Neural progenitor cell (in vitro differentiated cells): ENCODE measurements around the gene TSPEAR. TPM values are rescaled to one million over a fixed set of nuclear protein-coding genes. Genes with fewer than 3 reads are reported as not detected.

Source experiments
- DNase-seq: peaks from one replicate; pipeline ENCODE4 v3.0.0-alpha.2; 2016; ENCODE audit warnings: low spot score
- H2AFZ ChIP-seq: fragments of 200-600 bp; sonication (generic); replicated peaks from 2 replicates; pipeline ENCODE4 v1.6.1; 2016; ENCODE audit warnings: antibody characterized with exemption
- H3F3A ChIP-seq: fragments of 200-600 bp; sonication (generic); 2 replicates; pipeline ENCODE4 v1.6.1; 2016; ENCODE audit warnings: antibody characterized with exemption, low read depth
- H3K27ac ChIP-seq: fragments of 200-600 bp; sonication (generic); 2 replicates; pipeline ENCODE4 v1.5.1; 2016; ENCODE audit warnings: mild to moderate bottlenecking
- H3K27me3 ChIP-seq: fragments of 200-600 bp; sonication (generic); 2 replicates; pipeline ENCODE4 v1.6.1; 2016; ENCODE audit warnings: mild to moderate bottlenecking, moderate library complexity
- H3K36me3 ChIP-seq: fragments of 200-600 bp; sonication (generic); 2 replicates; pipeline ENCODE4 v1.5.1; 2016
- H3K4me1 ChIP-seq: fragments of 200-600 bp; sonication (generic); 2 replicates; pipeline ENCODE4 v1.6.1; 2016; ENCODE audit warnings: mixed run types
- H3K4me2 ChIP-seq: fragments of 200-600 bp; sonication (generic); 2 replicates; pipeline ENCODE4 v1.6.1; 2016
- H3K4me3 ChIP-seq: fragments of 200-600 bp; sonication (generic); 2 replicates; pipeline ENCODE4 v1.5.1; 2016
- H3K79me2 ChIP-seq: fragments of 200-600 bp; sonication (generic); 2 replicates; pipeline ENCODE4 v1.6.1; 2016; ENCODE audit warnings: low read depth
- H3K9ac ChIP-seq: fragments of 200-600 bp; sonication (generic); 2 replicates; pipeline ENCODE4 v1.6.1; 2016
- H3K9me3 ChIP-seq: fragments of 200-600 bp; sonication (generic); 2 replicates; pipeline ENCODE4 v1.5.1; 2016; ENCODE audit warnings: low read depth
- H4K20me1 ChIP-seq: fragments of 200-600 bp; sonication (generic); 2 replicates; pipeline ENCODE4 v1.6.1; 2016; ENCODE audit warnings: low read depth
- H3K27ac Mint-ChIP-seq: 3 replicates; pipeline ENCODE4 v1.8.0; 2021; ENCODE audit warnings: mixed read lengths
- H3K27me3 Mint-ChIP-seq: 2 replicates; pipeline ENCODE4 v1.8.0; 2022; ENCODE audit warnings: low read depth, mild to moderate bottlenecking, inconsistent platforms, moderate library complexity, mixed read lengths; ENCODE audit not compliant: insufficient read depth
- H3K36me3 Mint-ChIP-seq: 3 replicates; pipeline ENCODE4 v1.8.0; 2021; ENCODE audit warnings: mixed read lengths
- H3K4me1 Mint-ChIP-seq: 3 replicates; pipeline ENCODE4 v1.8.0; 2021; ENCODE audit warnings: mixed read lengths
- H3K4me3 Mint-ChIP-seq: 3 replicates; pipeline ENCODE4 v1.8.0; 2021; ENCODE audit warnings: mild to moderate bottlenecking, moderate library complexity, mixed read lengths
- H3K9me3 Mint-ChIP-seq: 3 replicates; pipeline ENCODE4 v1.8.0; 2020; ENCODE audit warnings: mixed read lengths
- CTCF ChIP-seq: fragments of 200-600 bp; sonication (generic); IDR thresholded peaks from 2 replicates; pipeline ENCODE4 v1.5.1; 2017; ENCODE audit warnings: antibody characterized with exemption, mild to moderate bottlenecking
- EZH2 ChIP-seq: fragments of 200-600 bp; sonication (generic); IDR thresholded peaks from 2 replicates; pipeline ENCODE4 v1.6.1; 2017; ENCODE audit warnings: antibody characterized with exemption, mild to moderate bottlenecking, moderate library complexity
- EZH2phosphoT487 ChIP-seq: fragments of 200-600 bp; sonication (generic); IDR thresholded peaks from 2 replicates; pipeline ENCODE4 v1.6.1; 2017; ENCODE audit warnings: antibody characterized with exemption
- total RNA-seq: library from RNA; depleted of rRNA; stranded (reverse); fragments of >200 nt; gene quantifications from 2 replicates; pipeline ENCODE4 v1.2.3, GENCODE V29; 2015; ENCODE audit warnings: low replicate concordance

The TSPEAR gene
- total RNA-seq, 1 donor from 2014 or later, result not detected

- no peaks in the 10 kb centered on the region for H3K27me3 ChIP-seq
- Mint-ChIP-seq H3K27me3 (peaks cover 5% of the 10 kb centered on the region), H3K36me3 (peaks cover 2% of the 10 kb centered on the region), H3K4me3 (peak overlapping the region; percentile 83), H3K27ac (no peak overlapping the region), H3K4me1 (peaks cover 4% of the 10 kb centered on the region), H3K9me3 (peaks cover 9% of the 10 kb centered on the region)
- peak overlapping the region; percentile 43 for H3K4me3 ChIP-seq
- no peaks in the 10 kb centered on the region for H3K4me1 ChIP-seq
- TF ChIP-seq EZH2phosphoT487, result no peak
- no peak for TF ChIP-seq EZH2
- no peak for TF ChIP-seq CTCF
- H3F3A ChIP-seq, result no peaks in the 10 kb centered on the region
- peaks cover 5% of the 10 kb centered on the region for H3K9me3 ChIP-seq
- no peak overlapping the region for H3K9ac ChIP-seq
- peaks cover 9% of the 10 kb centered on the region for H3K79me2 ChIP-seq
- H2AFZ ChIP-seq, result no peak overlapping the region
- no peaks in the 10 kb centered on the region for H4K20me1 ChIP-seq
- DNase-seq, result no peak
- H3K4me2 ChIP-seq, result peak overlapping the region; percentile 71
- no peaks in the 10 kb centered on the region for H3K36me3 ChIP-seq
- H3K27ac ChIP-seq, result no peak overlapping the region
These were observed 225.1 kb downstream of the TSPEAR start for GRCh38 chr21:44486302-44486701.

DNA sequence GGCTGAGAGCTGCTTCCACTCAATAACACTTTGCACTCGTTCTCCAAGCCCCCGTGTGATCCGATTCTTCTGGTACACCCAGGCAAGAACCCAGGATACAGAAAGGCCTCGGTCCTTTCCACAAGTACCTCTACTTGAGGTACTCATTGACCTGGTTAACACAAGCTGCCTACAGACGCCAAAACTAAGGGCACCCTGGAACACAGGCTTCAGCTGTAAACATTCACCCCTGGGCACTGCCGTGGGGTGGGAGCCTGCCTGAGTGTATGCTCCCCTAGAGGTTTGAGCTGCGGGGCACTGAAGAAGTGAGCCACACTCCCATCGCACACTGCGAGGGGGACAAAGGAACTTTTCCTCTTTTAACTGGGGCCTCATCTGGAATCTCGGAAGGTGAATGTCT, 225.6 kb downstream of the TSPEAR start:
- peaks cover 9% of the 10 kb centered on the region for H3K79me2 ChIP-seq
- no peak overlapping the region for H3K27ac ChIP-seq
- H3K4me1 ChIP-seq, result no peaks in the 10 kb centered on the region
- no peaks in the 10 kb centered on the region for H4K20me1 ChIP-seq
- no peak overlapping the region for H3K9ac ChIP-seq
- peaks cover 5% of the 10 kb centered on the region for H3K9me3 ChIP-seq
- H3K9me3 Mint-ChIP-seq, result peaks cover 9% of the 10 kb centered on the region
- H3K27me3 ChIP-seq, result no peaks in the 10 kb centered on the region
- peak overlapping the region; percentile 43 for H3K4me3 ChIP-seq
- H3K4me1 Mint-ChIP-seq, result peaks cover 4% of the 10 kb centered on the region
- H3K4me3 Mint-ChIP-seq, result peak overlapping the region; percentile 83
- DNase-seq, result no peak
- no peaks in the 10 kb centered on the region for H3F3A ChIP-seq
- peak overlapping the region; percentile 60 for H3K27ac Mint-ChIP-seq
- H3K36me3 ChIP-seq, result no peaks in the 10 kb centered on the region
- peak overlapping the region; percentile 47 for H2AFZ ChIP-seq
- peak overlapping the region; percentile 71 for H3K4me2 ChIP-seq
- no peaks in the 10 kb centered on the region for H3K36me3 Mint-ChIP-seq
- no peak for TF ChIP-seq EZH2
- no peak for TF ChIP-seq EZH2phosphoT487
- no peak for TF ChIP-seq CTCF
- H3K27me3 Mint-ChIP-seq, result peaks cover 5% of the 10 kb centered on the region

DNA sequence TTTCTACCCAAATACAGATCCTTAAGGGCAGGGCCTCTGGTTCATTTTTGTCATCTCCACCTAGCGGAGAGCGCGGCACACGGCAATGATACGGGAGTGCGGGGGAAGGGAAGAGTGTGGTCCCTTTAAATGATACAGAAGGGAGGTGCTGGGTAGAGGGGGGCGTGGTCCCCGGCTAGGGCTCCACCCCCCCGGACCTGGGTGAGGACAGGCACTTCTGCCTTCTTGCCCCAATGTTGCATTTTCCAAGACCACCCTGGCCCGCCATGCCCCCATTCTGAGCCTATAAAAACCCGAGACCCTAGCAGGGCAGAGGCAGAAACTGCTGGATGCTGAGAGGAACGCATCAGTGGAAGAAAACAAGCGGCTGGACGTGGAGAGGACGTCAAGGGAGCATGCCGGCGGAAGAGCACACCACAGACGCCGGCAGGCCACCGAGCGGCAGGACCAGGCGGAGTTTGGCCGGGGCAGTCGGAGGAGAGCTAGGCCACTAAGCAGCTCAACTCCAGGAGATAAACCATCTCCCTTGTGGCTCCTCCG, 226.0 kb downstream of the TSPEAR start:
- H3K27me3 ChIP-seq, result no peaks in the 10 kb centered on the region
- H3K4me2 ChIP-seq, result peak overlapping the region; percentile 71
- peak overlapping the region; percentile 43 for H3K4me3 ChIP-seq
- TF ChIP-seq EZH2phosphoT487 (no peak), CTCF (peak; percentile 53)
- peak overlapping the region; percentile 60 for H3K27ac Mint-ChIP-seq
- H3K79me2 ChIP-seq, result peaks cover 9% of the 10 kb centered on the region
- no peaks in the 10 kb centered on the region for H3K36me3 Mint-ChIP-seq
- peaks cover 8% of the 10 kb centered on the region for H3K9me3 Mint-ChIP-seq
- peak overlapping the region; percentile 47 for H2AFZ ChIP-seq
- H3K9ac ChIP-seq, result no peak overlapping the region
- no peak overlapping the region for H3K27ac ChIP-seq
- H3K4me1 Mint-ChIP-seq, result peaks cover 4% of the 10 kb centered on the region
- no peaks in the 10 kb centered on the region for H3K36me3 ChIP-seq
- H3F3A ChIP-seq, result no peaks in the 10 kb centered on the region
- H4K20me1 ChIP-seq, result no peaks in the 10 kb centered on the region
- peak overlapping the region; percentile 83 for H3K4me3 Mint-ChIP-seq
- H3K4me1 ChIP-seq, result no peaks in the 10 kb centered on the region
- H3K9me3 ChIP-seq, result peaks cover 5% of the 10 kb centered on the region
- DNase-seq, result peak; percentile 74
- H3K27me3 Mint-ChIP-seq, result peaks cover 5% of the 10 kb centered on the region
